ENCODE data around the gene GRID2. TPM values are rescaled to one million over a fixed set of nuclear protein-coding genes. Genes with fewer than 3 reads are reported as not detected.

The GRID2 gene
- total RNA-seq, 1 experiment from 2014 or later: not detected

GRCh38 chr4:93063325-93063724 is 759.6 kb downstream of the GRID2 start:
- H3K36me3 ChIP-seq (ENCODE audit: control insufficient read depth, insufficient read depth, low read length): no peaks in the 10 kb centered on the region
- no peaks in the 10 kb centered on the region for H3K9me3 Mint-ChIP-seq (ENCODE audit: unreplicated experiment)
- DNase-seq: no peak
- POLR2A ChIA-PET: no interaction called here
- CTCF ChIA-PET: no interaction called here
- BruUV-seq (replicated peaks): no TSS peak
- H3K4me3 ChIP-seq (ENCODE audit: low read depth, low read length): no peak overlapping the region
- peaks cover 2% of the 10 kb centered on the region for H3K27me3 Mint-ChIP-seq (ENCODE audit: insufficient read depth, unreplicated experiment)
- no peak for TF ChIP-seq CTCF (IDR thresholded peaks at IDR 0.05; ENCODE audit: insufficient read depth in 1 of 2, low read depth in 1 of 2, low read length in 1 of 2, severe bottlenecking in 1 of 2, unreplicated experiment in 1 of 2)
- no peaks in the 10 kb centered on the region for H3K9me3 ChIP-seq
- H3K27ac Mint-ChIP-seq (ENCODE audit: unreplicated experiment): no peak overlapping the region
- H3K4me1 Mint-ChIP-seq (ENCODE audit: low read depth, unreplicated experiment): no peaks in the 10 kb centered on the region
- H3K4me1 ChIP-seq: no peaks in the 10 kb centered on the region
- intact Hi-C loops (cut with micrococcal nuclease; ENCODE audit: unreplicated experiment): no loop called here
- H3K4me3 Mint-ChIP-seq (ENCODE audit: unreplicated experiment): no peak overlapping the region
- H3K27me3 ChIP-seq (replicated peaks; ENCODE audit: control insufficient read depth, insufficient read depth, low read length): no peaks in the 10 kb centered on the region
- H3K36me3 Mint-ChIP-seq (ENCODE audit: insufficient read depth, unreplicated experiment): no peaks in the 10 kb centered on the region

- no peak for DNase-seq
- H3K27me3 ChIP-seq (replicated peaks; ENCODE audit: control insufficient read depth, insufficient read depth, low read length): no peaks in the 10 kb centered on the region
- Mint-ChIP-seq H3K27me3 (ENCODE audit: insufficient read depth, unreplicated experiment) (peaks cover 2% of the 10 kb centered on the region), H3K9me3 (ENCODE audit: unreplicated experiment) (no peaks in the 10 kb centered on the region), H3K4me1 (ENCODE audit: low read depth, unreplicated experiment) (no peaks in the 10 kb centered on the region), H3K27ac (ENCODE audit: unreplicated experiment) (no peak overlapping the region), H3K4me3 (ENCODE audit: unreplicated experiment) (no peak overlapping the region), H3K36me3 (ENCODE audit: insufficient read depth, unreplicated experiment) (no peaks in the 10 kb centered on the region)
- no TSS peak for BruUV-seq (replicated peaks)
- POLR2A ChIA-PET: no interaction called here
- no peaks in the 10 kb centered on the region for H3K4me1 ChIP-seq
- no peaks in the 10 kb centered on the region for H3K9me3 ChIP-seq
- intact Hi-C loops (cut with micrococcal nuclease; ENCODE audit: unreplicated experiment): no loop called here
- no peak for TF ChIP-seq CTCF (IDR thresholded peaks at IDR 0.05; ENCODE audit: insufficient read depth in 1 of 2, low read depth in 1 of 2, low read length in 1 of 2, severe bottlenecking in 1 of 2, unreplicated experiment in 1 of 2)
- H3K36me3 ChIP-seq (ENCODE audit: control insufficient read depth, insufficient read depth, low read length): no peaks in the 10 kb centered on the region
- CTCF ChIA-PET: no interaction called here
- H3K4me3 ChIP-seq (ENCODE audit: low read depth, low read length): no peak overlapping the region
These were observed 762.0 kb downstream of the GRID2 start for GRCh38 chr4:93065790-93066189.

- H3K4me3 Mint-ChIP-seq (ENCODE audit: unreplicated experiment): no peak overlapping the region
- POLR2A ChIA-PET: no interaction called here
- no peaks in the 10 kb centered on the region for H3K9me3 Mint-ChIP-seq (ENCODE audit: unreplicated experiment)
- no peaks in the 10 kb centered on the region for H3K4me1 Mint-ChIP-seq (ENCODE audit: low read depth, unreplicated experiment)
- intact Hi-C loops (cut with micrococcal nuclease; ENCODE audit: unreplicated experiment): no loop called here
- DNase-seq: no peak
- no peaks in the 10 kb centered on the region for H3K36me3 Mint-ChIP-seq (ENCODE audit: insufficient read depth, unreplicated experiment)
- no peak for TF ChIP-seq CTCF (IDR thresholded peaks at IDR 0.05; ENCODE audit: insufficient read depth in 1 of 2, low read depth in 1 of 2, low read length in 1 of 2, severe bottlenecking in 1 of 2, unreplicated experiment in 1 of 2)
- CTCF ChIA-PET: no interaction called here
- no peak overlapping the region for H3K27ac Mint-ChIP-seq (ENCODE audit: unreplicated experiment)
- H3K4me1 ChIP-seq: no peaks in the 10 kb centered on the region
- no peaks in the 10 kb centered on the region for H3K9me3 ChIP-seq
- no peak overlapping the region for H3K4me3 ChIP-seq (ENCODE audit: low read depth, low read length)
- no peaks in the 10 kb centered on the region for H3K27me3 ChIP-seq (replicated peaks; ENCODE audit: control insufficient read depth, insufficient read depth, low read length)
- no peaks in the 10 kb centered on the region for H3K36me3 ChIP-seq (ENCODE audit: control insufficient read depth, insufficient read depth, low read length)
- BruUV-seq (replicated peaks): no TSS peak
- H3K27me3 Mint-ChIP-seq (ENCODE audit: insufficient read depth, unreplicated experiment): peaks cover 2% of the 10 kb centered on the region
These were observed 763.0 kb downstream of the GRID2 start for GRCh38 chr4:93066749-93067148.
